IMR-90 (cell line): Measurements from ENCODE around the gene C8B. TPM values are rescaled to one million over a fixed set of nuclear protein-coding genes. Genes with fewer than 3 reads are reported as not detected.

Experiments used
- ATAC-seq: fragments of 200-7000 bp; cut with Tn5 transposase; 2 replicates; pipeline ENCODE4 v1.9.1; 2020; ENCODE audit warnings: low read depth, mild to moderate bottlenecking, moderate library complexity
- BruUV-seq: library from RNA; stranded (reverse); fragments of 400-500 nt; replicated peaks from 2 replicates; lab custom pipeline; 2021; lab: Mats Ljungman, UMichigan
- CTCF ChIA-PET: fragments of 300-600 bp; formaldehyde crosslinking; extraction: SDS; loops from one replicate; lab custom pipeline; 2021; ENCODE audit warnings: antibody characterized with exemption; lab: Yijun Ruan, JAX
- POLR2A ChIA-PET: fragments of 300-600 bp; sonication (Branson Sonifier 250); formaldehyde crosslinking; loops from one replicate; lab custom pipeline; 2022; ENCODE audit warnings: antibody characterized with exemption; ENCODE audit not compliant: unreplicated experiment; lab: Charles Lee
- DNase-seq: peaks from one replicate; pipeline ENCODE4 v3.0.0; 2013
- H2AFZ ChIP-seq: replicated peaks from 2 replicates; pipeline ENCODE3; 2013; ENCODE audit warnings: low read length, mild to moderate bottlenecking; ENCODE audit not compliant: poor library complexity
- H2AK5ac ChIP-seq: 2 replicates; pipeline ENCODE4 v1.6.1; 2013; ENCODE audit warnings: low read depth, low read length, inconsistent platforms
- H2AK9ac ChIP-seq: replicated peaks from 2 replicates; pipeline ENCODE3; 2013; ENCODE audit warnings: mild to moderate bottlenecking, low read depth, low read length, moderate library complexity; ENCODE audit not compliant: poor library complexity
- H2BK120ac ChIP-seq: 2 replicates; pipeline ENCODE4 v1.6.1; 2013; ENCODE audit warnings: low read depth, low read length, inconsistent platforms
- H2BK15ac ChIP-seq: 3 replicates; pipeline ENCODE4 v1.6.1; 2013; ENCODE audit warnings: low read depth, low read length, inconsistent platforms
- H2BK20ac ChIP-seq: 2 replicates; pipeline ENCODE4 v1.6.1; 2013; ENCODE audit warnings: low read depth, mild to moderate bottlenecking, inconsistent platforms, low read length, moderate library complexity
- H2BK5ac ChIP-seq: 2 replicates; pipeline ENCODE4 v1.6.1; 2013; ENCODE audit warnings: mild to moderate bottlenecking, low read depth, low read length, inconsistent platforms; ENCODE audit not compliant: poor library complexity, severe bottlenecking
- H3K14ac ChIP-seq: replicated peaks from 2 replicates; pipeline ENCODE4 v1.6.1; 2013; ENCODE audit warnings: low read depth, low read length, inconsistent platforms
- H3K18ac ChIP-seq: 2 replicates; pipeline ENCODE4 v1.6.1; 2013; ENCODE audit warnings: low read depth, low read length, control low read depth
- H3K23ac ChIP-seq: 2 replicates; pipeline ENCODE4 v1.6.1; 2013; ENCODE audit warnings: low read depth, low read length, inconsistent platforms
- H3K27ac ChIP-seq: 2 replicates; pipeline ENCODE4 v1.5.1; 2013; ENCODE audit warnings: mild to moderate bottlenecking, control low read depth, low read length; ENCODE audit not compliant: insufficient read depth
- H3K27me3 ChIP-seq: 2 replicates; pipeline ENCODE4 v1.6.1; 2013; ENCODE audit warnings: low read length; ENCODE audit not compliant: control insufficient read depth, insufficient read depth
- H3K36me3 ChIP-seq: 2 replicates; pipeline ENCODE4 v1.6.1; 2013; ENCODE audit warnings: low read length, mixed read lengths; ENCODE audit not compliant: control insufficient read depth, insufficient read depth
- H3K4ac ChIP-seq: 2 replicates; pipeline ENCODE4 v1.6.1; 2013; ENCODE audit warnings: low read depth, low read length, inconsistent platforms
- H3K4me1 ChIP-seq: 2 replicates; pipeline ENCODE4 v1.6.1; 2013; ENCODE audit warnings: low read length, mixed read lengths; ENCODE audit not compliant: control insufficient read depth, insufficient read depth
- H3K4me2 ChIP-seq: 2 replicates; pipeline ENCODE4 v1.6.1; 2013; ENCODE audit warnings: low read depth, mild to moderate bottlenecking, control low read depth, low read length, moderate library complexity
- H3K4me3 ChIP-seq: 2 replicates; pipeline ENCODE4 v1.5.1; 2013; ENCODE audit warnings: low read depth, mild to moderate bottlenecking, control low read depth, low read length, moderate library complexity; ENCODE audit not compliant: insufficient read depth
- H3K56ac ChIP-seq: 2 replicates; pipeline ENCODE4 v1.6.1; 2013; ENCODE audit warnings: low read length, inconsistent platforms; ENCODE audit not compliant: insufficient read depth; ENCODE audit errors: extremely low read depth
- H3K79me1 ChIP-seq, 2 experiments: 2 replicates each; pipeline ENCODE4 v1.6.1; 2013; ENCODE audit warnings: low read length in 2 of 2, inconsistent platforms in 1 of 2, low read depth in 1 of 2
- H3K9ac ChIP-seq: 2 replicates; pipeline ENCODE4 v1.6.1; 2013; ENCODE audit warnings: low read depth, low read length, control low read depth
- H3K9me1 ChIP-seq: 2 replicates; pipeline ENCODE4 v1.6.1; 2013; ENCODE audit warnings: low read length, inconsistent platforms; ENCODE audit not compliant: insufficient read depth
- H3K9me3 ChIP-seq: 2 replicates; pipeline ENCODE4 v1.6.1; 2013; ENCODE audit warnings: low read length; ENCODE audit not compliant: control insufficient read depth, insufficient read depth
- H4K20me1 ChIP-seq: 2 replicates; pipeline ENCODE4 v1.6.1; 2013; ENCODE audit warnings: low read length, inconsistent platforms; ENCODE audit not compliant: insufficient read depth
- H4K5ac ChIP-seq: 2 replicates; pipeline ENCODE4 v1.6.1; 2013; ENCODE audit warnings: mild to moderate bottlenecking, low read depth, low read length, control low read depth
- H4K8ac ChIP-seq, 2 experiments: 2 replicates each; pipeline ENCODE4 v1.6.1; 2013; ENCODE audit warnings: low read depth in 2 of 2, low read length in 2 of 2, control low read depth in 1 of 2, inconsistent platforms in 1 of 2
- H4K91ac ChIP-seq: 2 replicates; pipeline ENCODE4 v1.6.1; 2013; ENCODE audit warnings: low read depth, low read length, inconsistent platforms; ENCODE audit not compliant: insufficient read depth
- CHD1 ChIP-seq: IDR thresholded peaks from 2 replicates; pipeline ENCODE4 v1.6.1; 2012; ENCODE audit warnings: low read depth, low read length, improper control_type of control experiment
- RCOR1 ChIP-seq: IDR thresholded peaks from 2 replicates; pipeline ENCODE4 v1.6.1; 2012; ENCODE audit warnings: mild to moderate bottlenecking, low read length, improper control_type of control experiment; ENCODE audit not compliant: insufficient replicate concordance
- WGBS, 2 experiments: methylation state at CpG; one replicate each; pipeline versions ENCODE4 v1.1.5 to v1.1.7; 2013; ENCODE audit warnings: missing lambda C conversion rate in 2 of 2; ENCODE audit not compliant: insufficient read length in 1 of 2; ENCODE audit errors: extremely low coverage in 2 of 2; 5-methylcytosine and 5-hydroxymethylcytosine counted together
- dilution Hi-C: fragments of 300-500 bp; cut with HindIII; formaldehyde crosslinking; loops from one replicate; pipeline ENCODE4 v1.14.3; 2018; ENCODE audit warnings: low sequenced_read_pairs; ENCODE audit not compliant: unreplicated experiment
- in situ Hi-C: fragments of 300-500 bp; cut with MboI; formaldehyde crosslinking; loops from 3 replicates; pipeline ENCODE4 v1.14.3; 2019; ENCODE audit warnings: low sequenced_read_pairs, inconsistent platforms, mixed read lengths
- intact Hi-C: fragments of 100-400 bp; cut with micrococcal nuclease; formaldehyde crosslinking; loops from 2 replicates; pipeline ENCODE4 v1.10.0; 2022
- polyA plus RNA-seq, 3 experiments: library from polyadenylated mRNA; depleted of rRNA; stranded (reverse); fragments of >200 nt; gene quantifications; 2 replicates each; pipeline ENCODE4 v1.2.3, GENCODE V29; 2012; ENCODE audit warnings: low replicate concordance in 1 of 3
- total RNA-seq: library from RNA; depleted of rRNA; stranded (reverse); fragments of >200 nt; gene quantifications from 2 replicates; pipeline ENCODE4 v1.2.3, GENCODE V29; 2012

Gene C8B
- total and polyA plus RNA-seq, 2 of the 4 experiments (the other 2 are of a cell fraction), result not detected

- no peak overlapping the region for H3K23ac ChIP-seq
- H3K4me3 ChIP-seq, result no peak overlapping the region
- H3K4ac ChIP-seq, result no peak overlapping the region
- H3K4me1 ChIP-seq, result peaks cover 5% of the 10 kb centered on the region; the same call in 1 of the 2 replicates
- H2AK9ac ChIP-seq, result no peak overlapping the region
- TF ChIP-seq RCOR1, result no peak
- no peak for TF ChIP-seq CHD1
- no peaks in the 10 kb centered on the region for H3K9me1 ChIP-seq
- H3K27me3 ChIP-seq, result no peaks in the 10 kb centered on the region; the same call in none of the 2 replicates
- H2BK20ac ChIP-seq, result no peak overlapping the region
- no peaks in the 10 kb centered on the region for H3K36me3 ChIP-seq
- no peak overlapping the region for H2BK120ac ChIP-seq
- no peak overlapping the region for H3K4me2 ChIP-seq
- no peak overlapping the region for H4K8ac ChIP-seq
- ChIA-PET POLR2A (no interaction called here), CTCF (no interaction called here)
- no peak overlapping the region for H3K14ac ChIP-seq
- in situ Hi-C loops (no loop called here), intact Hi-C loops (no loop called here), dilution Hi-C loops (no loop called here)
- no peak overlapping the region for H4K5ac ChIP-seq
- ATAC-seq (no peak), DNase-seq (no peak)
- no peak overlapping the region for H3K18ac ChIP-seq
- H3K27ac ChIP-seq, result no peak overlapping the region
- H2AFZ ChIP-seq, result no peak overlapping the region
- no CpG with 5 or more reads among the region's 6 CpGs for WGBS, 2 experiments
- no peak overlapping the region for H3K56ac ChIP-seq
- H4K20me1 ChIP-seq, result no peaks in the 10 kb centered on the region
- H3K9me3 ChIP-seq, result no peaks in the 10 kb centered on the region
- no peak overlapping the region for H3K9ac ChIP-seq
- no peak overlapping the region for H2BK5ac ChIP-seq
- no peak overlapping the region for H4K91ac ChIP-seq
- H3K79me1 ChIP-seq, result no peaks in the 10 kb centered on the region
- H2AK5ac ChIP-seq, result no peak overlapping the region
- H2BK15ac ChIP-seq, result no peak overlapping the region
- no TSS peak for BruUV-seq
Measured at GRCh38 chr1:56897150-56898004, 68.4 kb downstream of the C8B start.
